Measurements from ENCODE around the gene OR2A5.

GRCh38 chr7:144086730-144087129 is 38.0 kb downstream of the OR2A5 start:
- no peak for TF ChIP-seq CTCF (IDR thresholded peaks at IDR 0.05)
- no peak for TF ChIP-seq POLR2A (IDR thresholded peaks at IDR 0.05)
